PC-9 (cell line): ENCODE results near the gene GEMIN2. TPM values are rescaled to one million over a fixed set of nuclear protein-coding genes. Genes with fewer than 3 reads are reported as not detected.
A peak's percentile ranks its signal among the peaks of the same experiment; 100 is the strongest.

ENCODE experiments used
- BruUV-seq: library from RNA; stranded (reverse); fragments of 400-500 nt; replicated peaks from 2 replicates; lab custom pipeline; 2021; lab: Mats Ljungman, UMichigan
- CTCF ChIA-PET: fragments of 300-600 bp; sonication (Branson Sonifier 250); formaldehyde crosslinking; loops from one replicate; lab custom pipeline; 2022; ENCODE audit warnings: antibody characterized with exemption; lab: Charles Lee
- POLR2A ChIA-PET: fragments of 300-600 bp; sonication (Branson Sonifier 250); formaldehyde crosslinking; loops from one replicate; lab custom pipeline; 2022; ENCODE audit warnings: antibody characterized with exemption; ENCODE audit not compliant: unreplicated experiment; lab: Charles Lee
- DNase-seq, 2 experiments: peaks; one replicate each; pipeline versions ENCODE4 v3.0.0 to v3.0.0-alpha.2; 2015 to 2022; ENCODE audit warnings: mixed read lengths in 1 of 2
- H2AFZ ChIP-seq: fragments of 200-600 bp; sonication (generic); 2 replicates; pipeline ENCODE4 v1.8.1; 2017; ENCODE audit warnings: antibody characterized with exemption
- H3F3A ChIP-seq: fragments of 200-600 bp; sonication (generic); 2 replicates; pipeline ENCODE4 v1.8.1; 2017; ENCODE audit warnings: antibody characterized with exemption, mild to moderate bottlenecking, low read depth; ENCODE audit not compliant: insufficient read depth
- H3K27ac ChIP-seq: fragments of 200-600 bp; sonication (generic); 2 replicates; pipeline ENCODE4 v1.6.1; 2016; ENCODE audit warnings: mixed run types
- H3K27me3 ChIP-seq: fragments of 200-600 bp; sonication (generic); 2 replicates; pipeline ENCODE4 v1.6.1; 2016; ENCODE audit warnings: low read depth, mixed run types; ENCODE audit not compliant: insufficient read depth
- H3K36me3 ChIP-seq: fragments of 200-600 bp; sonication (generic); 2 replicates; pipeline ENCODE4 v1.6.1; 2016; ENCODE audit warnings: low read depth, mixed run types
- H3K4me1 ChIP-seq: fragments of 200-600 bp; sonication (generic); replicated peaks from 2 replicates; pipeline ENCODE4 v1.6.1; 2016; ENCODE audit warnings: mixed run types; ENCODE audit not compliant: insufficient read depth
- H3K4me2 ChIP-seq: fragments of 200-600 bp; sonication (generic); 2 replicates; pipeline ENCODE4 v1.6.1; 2017; ENCODE audit warnings: mixed run types
- H3K4me3 ChIP-seq: fragments of 200-600 bp; sonication (generic); 2 replicates; pipeline ENCODE4 v1.6.1; 2016; ENCODE audit warnings: mixed run types
- H3K79me2 ChIP-seq: fragments of 200-600 bp; sonication (generic); 2 replicates; pipeline ENCODE4 v1.6.1; 2017; ENCODE audit warnings: low read depth, mixed run types
- H3K9me2 ChIP-seq: fragments of 200-600 bp; sonication (generic); 2 replicates; pipeline ENCODE4 v1.8.1; 2017; ENCODE audit warnings: mild to moderate bottlenecking; ENCODE audit not compliant: insufficient read depth
- H3K9me3 ChIP-seq: fragments of 200-600 bp; sonication (generic); 2 replicates; pipeline ENCODE4 v1.8.1; 2016; ENCODE audit warnings: low read depth; ENCODE audit not compliant: insufficient read depth
- H4K20me1 ChIP-seq: fragments of 200-600 bp; sonication (generic); 2 replicates; pipeline ENCODE4 v1.8.1; 2017; ENCODE audit not compliant: insufficient read depth
- CTCF ChIP-seq: fragments of 200-600 bp; sonication (generic); conservative IDR thresholded peaks from 2 replicates; pipeline ENCODE4 v1.6.1; 2017; ENCODE audit warnings: mixed run types, antibody characterized with exemption, mild to moderate bottlenecking, moderate library complexity
- EZH2 ChIP-seq: fragments of 200-600 bp; sonication (generic); IDR thresholded peaks from 2 replicates; pipeline ENCODE4 v1.8.0; 2017; ENCODE audit warnings: antibody characterized with exemption, low read depth
- intact Hi-C: fragments of 100-400 bp; cut with micrococcal nuclease; formaldehyde crosslinking; loops from one replicate; pipeline ENCODE4 v1.10.0; 2022; ENCODE audit not compliant: unreplicated experiment
- total RNA-seq: library from RNA; stranded (reverse); gene quantifications from 2 replicates; pipeline ENCODE4 v1.2.3, GENCODE V29; 2021

GEMIN2 gene
- total RNA-seq, 1 experiment from 2014 or later = 13.4 TPM

GRCh38 chr14:39168591-39168990 is 54.5 kb downstream of the GEMIN2 start:
- Histone ChIP-seq H3K79me2 (peaks cover 43% of the 10 kb centered on the region), H3K27ac (no peak overlapping the region), H3F3A (peaks cover 10% of the 10 kb centered on the region; the same call in 1 of the 2 replicates), H3K9me2 (no peaks in the 10 kb centered on the region), H3K27me3 (no peaks in the 10 kb centered on the region), H4K20me1 (no peaks in the 10 kb centered on the region), H3K4me1 (peaks cover 12% of the 10 kb centered on the region), H3K36me3 (no peaks in the 10 kb centered on the region), H2AFZ (no peak overlapping the region), H3K4me2 (peak overlapping the region; percentile 86), H3K4me3 (peak overlapping the region; percentile 96; the same call in 1 of the 2 replicates), H3K9me3 (no peaks in the 10 kb centered on the region)
- ChIA-PET POLR2A (no interaction called here), CTCF (no interaction called here)
- TF ChIP-seq EZH2 = no peak
- no peak for DNase-seq
- no TSS peak for BruUV-seq
- intact Hi-C loops = no loop called here

GRCh38 chr14:39169541-39169900 is 55.4 kb downstream of the GEMIN2 start:
- Histone ChIP-seq H3F3A (peaks cover 17% of the 10 kb centered on the region), H3K27me3 (no peaks in the 10 kb centered on the region), H3K9me2 (no peaks in the 10 kb centered on the region), H3K4me3 (peak overlapping the region; percentile 96), H3K4me1 (peaks cover 12% of the 10 kb centered on the region), H4K20me1 (no peaks in the 10 kb centered on the region), H3K27ac (peak overlapping the region; percentile 92), H3K36me3 (no peaks in the 10 kb centered on the region), H3K4me2 (peak overlapping the region; percentile 86), H2AFZ (peak overlapping the region; percentile 96), H3K79me2 (peaks cover 50% of the 10 kb centered on the region), H3K9me3 (no peaks in the 10 kb centered on the region)
- BruUV-seq = no TSS peak
- intact Hi-C loops = no loop called here
- CTCF ChIA-PET = no interaction called here
- TF ChIP-seq CTCF (no peak), EZH2 (no peak)
- POLR2A ChIA-PET = interaction anchor here (0.5 to 1.0 kb wide), 3 partner anchors 66 to 263 kb away, joined by 5 to 18 read pairs (median 5); partner anchors contain the start of genes FBXO33 and SEC23A
- DNase-seq = no peak

- no peak for TF ChIP-seq CTCF
- no peak for TF ChIP-seq EZH2
- H4K20me1 ChIP-seq = peaks cover 13% of the 10 kb centered on the region
- H3K4me3 ChIP-seq = no peak overlapping the region
- H3K27me3 ChIP-seq = no peaks in the 10 kb centered on the region
- no peak overlapping the region for H3K27ac ChIP-seq
- CTCF ChIA-PET = no interaction called here
- DNase-seq = no peak
- no peak overlapping the region for H2AFZ ChIP-seq
- H3F3A ChIP-seq = peaks cover 39% of the 10 kb centered on the region
- no peaks in the 10 kb centered on the region for H3K9me3 ChIP-seq
- H3K4me1 ChIP-seq = peaks cover 32% of the 10 kb centered on the region
- no TSS peak for BruUV-seq
- H3K4me2 ChIP-seq = no peak overlapping the region
- POLR2A ChIA-PET = no interaction called here
- H3K9me2 ChIP-seq = no peaks in the 10 kb centered on the region
- intact Hi-C loops = loop anchor here (5.0 to 10.0 kb wide), 2 partner anchors 44 to 68 kb away; partner anchors contain the start of gene SEC23A
- peaks cover 61% of the 10 kb centered on the region for H3K79me2 ChIP-seq
- peaks cover 24% of the 10 kb centered on the region for H3K36me3 ChIP-seq
Measured at GRCh38 chr14:39173198-39173597, 59.1 kb downstream of the GEMIN2 start.
